DOHH2 (cell line): ENCODE data around the gene PTPRS.
A peak's percentile ranks its signal among the peaks of the same experiment; 100 is the strongest.

ENCODE experiments used
- H3F3A ChIP-seq: fragments of 200-600 bp; sonication (generic), shearing (Covaris generic); 2 replicates; pipeline ENCODE4 v1.6.0; 2016; ENCODE audit warnings: antibody characterized with exemption, mild to moderate bottlenecking; ENCODE audit not compliant: control insufficient read depth, insufficient read depth
- H3K27ac ChIP-seq: fragments of 200-600 bp; sonication (generic); 2 replicates; pipeline ENCODE4 v1.5.1; 2014; ENCODE audit warnings: low read depth, mild to moderate bottlenecking, low read length, moderate library complexity
- H3K27me3 ChIP-seq: fragments of 200-600 bp; sonication (generic); 2 replicates; pipeline ENCODE4 v1.6.1; 2014; ENCODE audit warnings: mild to moderate bottlenecking, low read length, mixed read lengths; ENCODE audit not compliant: control insufficient read depth
- H3K36me3 ChIP-seq: fragments of 200-600 bp; sonication (generic); 2 replicates; pipeline ENCODE4 v1.6.1; 2014; ENCODE audit warnings: mild to moderate bottlenecking, low read length, moderate library complexity, mixed read lengths; ENCODE audit not compliant: control insufficient read depth
- H3K4me1 ChIP-seq: fragments of 200-600 bp; sonication (generic); 2 replicates; pipeline ENCODE4 v1.6.1; 2014; ENCODE audit warnings: mild to moderate bottlenecking, low read length, mixed read lengths; ENCODE audit not compliant: control insufficient read depth
- H3K4me2 ChIP-seq: fragments of 200-600 bp; sonication (generic); 2 replicates; pipeline ENCODE4 v1.6.0; 2014; ENCODE audit warnings: mild to moderate bottlenecking, low read length, moderate library complexity
- H3K4me3 ChIP-seq: fragments of 200-600 bp; sonication (generic); 2 replicates; pipeline ENCODE4 v1.5.1; 2014; ENCODE audit warnings: mild to moderate bottlenecking, low read length, mixed read lengths
- H3K79me2 ChIP-seq: fragments of 200-600 bp; sonication (generic); 2 replicates; pipeline ENCODE4 v1.6.1; 2014; ENCODE audit warnings: mild to moderate bottlenecking, low read length, mixed read lengths; ENCODE audit not compliant: control insufficient read depth
- H3K9me2 ChIP-seq: fragments of 200-600 bp; sonication (generic); replicated peaks from 2 replicates; pipeline ENCODE4 v1.6.1; 2014; ENCODE audit warnings: mild to moderate bottlenecking, low read length, mixed read lengths; ENCODE audit not compliant: control insufficient read depth
- H3K9me3 ChIP-seq: fragments of 200-600 bp; sonication (generic); 2 replicates; pipeline ENCODE4 v1.6.1; 2014; ENCODE audit warnings: antibody characterized with exemption, low read length, mixed read lengths; ENCODE audit not compliant: control insufficient read depth, insufficient read depth
- H4K20me1 ChIP-seq: fragments of 200-600 bp; sonication (generic); 2 replicates; pipeline ENCODE4 v1.6.0; 2014; ENCODE audit warnings: low read depth, mild to moderate bottlenecking, antibody characterized with exemption, low read length, moderate library complexity; ENCODE audit not compliant: control insufficient read depth, insufficient read depth
- CTCF ChIP-seq: fragments of 200-600 bp; sonication (generic); IDR thresholded peaks from one replicate; pipeline ENCODE4 v1.5.1; 2014; ENCODE audit warnings: antibody characterized with exemption, mild to moderate bottlenecking, low read depth, low read length; ENCODE audit not compliant: poor library complexity, severe bottlenecking
- EZH2phosphoT487 ChIP-seq: fragments of 200-600 bp; sonication (generic); IDR thresholded peaks from 2 replicates; pipeline ENCODE4 v1.6.1; 2017; ENCODE audit warnings: borderline replicate concordance, mild to moderate bottlenecking, antibody characterized with exemption, low read length, moderate library complexity, mixed read lengths

The PTPRS gene

GRCh38 chr19:5372572-5373200 is 32.1 kb upstream of the PTPRS start:
- H3K36me3 ChIP-seq, result no peaks in the 10 kb centered on the region
- H3F3A ChIP-seq, result no peaks in the 10 kb centered on the region; the same call in 1 of the 2 replicates
- no peak overlapping the region for H3K27ac ChIP-seq
- H3K79me2 ChIP-seq, result no peaks in the 10 kb centered on the region
- no peaks in the 10 kb centered on the region for H4K20me1 ChIP-seq
- peaks cover 10% of the 10 kb centered on the region; the same call in 1 of the 2 replicates for H3K9me3 ChIP-seq
- no peak for TF ChIP-seq CTCF
- no peak for TF ChIP-seq EZH2phosphoT487
- H3K9me2 ChIP-seq, result no peaks in the 10 kb centered on the region
- H3K4me3 ChIP-seq, result no peak overlapping the region
- H3K4me2 ChIP-seq, result no peak overlapping the region
- H3K4me1 ChIP-seq, result no peaks in the 10 kb centered on the region
- no peaks in the 10 kb centered on the region for H3K27me3 ChIP-seq

- no peaks in the 10 kb centered on the region; the same call in 1 of the 2 replicates for H3F3A ChIP-seq
- no peak overlapping the region for H3K4me3 ChIP-seq
- no peaks in the 10 kb centered on the region for H3K79me2 ChIP-seq
- H3K4me1 ChIP-seq, result no peaks in the 10 kb centered on the region
- H3K36me3 ChIP-seq, result no peaks in the 10 kb centered on the region
- H4K20me1 ChIP-seq, result no peaks in the 10 kb centered on the region
- H3K9me2 ChIP-seq, result no peaks in the 10 kb centered on the region
- no peak overlapping the region for H3K27ac ChIP-seq
- H3K9me3 ChIP-seq, result peaks cover 10% of the 10 kb centered on the region; the same call in 1 of the 2 replicates
- no peak overlapping the region for H3K4me2 ChIP-seq
- no peaks in the 10 kb centered on the region for H3K27me3 ChIP-seq
- no peak for TF ChIP-seq EZH2phosphoT487
- TF ChIP-seq CTCF, result peak; percentile 85
Measured at GRCh38 chr19:5369962-5370367, 29.4 kb upstream of the PTPRS start.

GRCh38 chr19:5369304-5369703 is 28.7 kb upstream of the PTPRS start:
- Histone ChIP-seq H3K36me3 (no peaks in the 10 kb centered on the region), H3K27me3 (no peaks in the 10 kb centered on the region), H3K27ac (no peak overlapping the region), H3K9me2 (no peaks in the 10 kb centered on the region), H3F3A (no peaks in the 10 kb centered on the region; the same call in 1 of the 2 replicates), H3K4me1 (no peaks in the 10 kb centered on the region), H3K4me3 (no peak overlapping the region), H4K20me1 (no peaks in the 10 kb centered on the region), H3K79me2 (no peaks in the 10 kb centered on the region), H3K4me2 (no peak overlapping the region), H3K9me3 (peaks cover 10% of the 10 kb centered on the region; the same call in 1 of the 2 replicates)
- no peak for TF ChIP-seq CTCF
- TF ChIP-seq EZH2phosphoT487, result no peak
